Fibroblast of lung (primary cell): ENCODE measurements around the gene ZNRF3. TPM values are rescaled to one million over a fixed set of nuclear protein-coding genes. Genes with fewer than 3 reads are reported as not detected.

Experiments used
- DNase-seq, 2 donors: peaks; one replicate each; pipeline versions ENCODE4 v3.0.0 to v3.0.0-alpha.2; 2010; ENCODE audit warnings: low read depth in 2 of 2
- H2AFZ ChIP-seq: 2 replicates; pipeline ENCODE4 v1.5.1; 2012; ENCODE audit warnings: low read length, control low read depth, inconsistent platforms
- H3K27ac ChIP-seq: 2 replicates; pipeline ENCODE4 v1.5.1; 2011; ENCODE audit warnings: low read length, control low read depth; ENCODE audit not compliant: insufficient read depth
- H3K27me3 ChIP-seq: 2 replicates; pipeline ENCODE4 v1.5.1; 2011; ENCODE audit warnings: mild to moderate bottlenecking, low read length; ENCODE audit not compliant: control insufficient read depth, insufficient read depth
- H3K36me3 ChIP-seq: 2 replicates; pipeline ENCODE4 v1.5.1; 2011; ENCODE audit warnings: low read length; ENCODE audit not compliant: control insufficient read depth, insufficient read depth
- H3K4me1 ChIP-seq: 2 replicates; pipeline ENCODE4 v1.5.1; 2011; ENCODE audit warnings: low read length; ENCODE audit not compliant: control insufficient read depth, insufficient read depth; ENCODE audit errors: extremely low read depth
- H3K4me2 ChIP-seq: 2 replicates; pipeline ENCODE4 v1.5.1; 2011; ENCODE audit warnings: low read length, control low read depth; ENCODE audit not compliant: insufficient read depth; ENCODE audit errors: extremely low read depth
- H3K4me3 ChIP-seq, 4 experiments: fragments of 200-600 bp in 1 of 4; sonication (generic) in 1 of 4; replicated peaks in 1 of 4; 2 replicates each; pipeline ENCODE4 v1.5.1; 2011 to 2016; ENCODE audit warnings: low read length in 4 of 4, low read depth in 3 of 4, mild to moderate bottlenecking in 3 of 4, control low read depth in 2 of 4, inconsistent platforms in 1 of 4, mixed read lengths in 1 of 4; ENCODE audit not compliant: insufficient read depth in 1 of 4; ENCODE audit errors: control extremely low read depth in 1 of 4
- H3K79me2 ChIP-seq: 2 replicates; pipeline ENCODE4 v1.5.1; 2012; ENCODE audit warnings: mild to moderate bottlenecking, low read length, inconsistent platforms; ENCODE audit not compliant: control insufficient read depth, insufficient read depth
- H3K9ac ChIP-seq: 2 replicates; pipeline ENCODE4 v1.5.1; 2011; ENCODE audit warnings: mild to moderate bottlenecking, low read length, control low read depth; ENCODE audit not compliant: insufficient read depth
- H3K9me3 ChIP-seq: 2 replicates; pipeline ENCODE4 v1.5.1; 2012; ENCODE audit warnings: low read depth, low read length; ENCODE audit not compliant: control insufficient read depth, insufficient read depth
- H4K20me1 ChIP-seq: 2 replicates; pipeline ENCODE4 v1.5.1; 2011; ENCODE audit warnings: low read length; ENCODE audit not compliant: control insufficient read depth, insufficient read depth; ENCODE audit errors: extremely low read depth
- CTCF ChIP-seq, 2 donors: IDR thresholded peaks in 1 of 2; conservative IDR thresholded peaks in 1 of 2; 1 replicate in 1 of 2; 2 replicates in 1 of 2; pipeline ENCODE4 v1.5.1; 2011 to 2012; ENCODE audit warnings: low read length in 2 of 2, control low read depth in 1 of 2, inconsistent platforms in 1 of 2, low read depth in 1 of 2, mild to moderate bottlenecking in 1 of 2
- EZH2 ChIP-seq: IDR thresholded peaks from 2 replicates; pipeline ENCODE4 v1.5.1; 2012; ENCODE audit warnings: low read length, control low read depth, mild to moderate bottlenecking; ENCODE audit errors: missing control alignments
- polyA plus RNA-seq, 2 donors: library from polyadenylated mRNA; depleted of rRNA in 1 of 2; stranded (reverse) in 1 of 2; unstranded in 1 of 2; fragments of >200 nt; gene quantifications; 2 replicates each; pipeline ENCODE4 v1.2.1, GENCODE V29; 2011 to 2012; ENCODE audit warnings: missing spikeins in 1 of 2
- total RNA-seq: library from RNA; depleted of rRNA; stranded (reverse); fragments of >200 nt; gene quantifications from 2 replicates; pipeline ENCODE4 v1.2.1, GENCODE V29; 2014

Gene ZNRF3
- total and polyA plus RNA-seq, 2 donors (not counting 1 experiment from before 2014, with no cell fraction given): 1.1 to 2.6 TPM

DNA sequence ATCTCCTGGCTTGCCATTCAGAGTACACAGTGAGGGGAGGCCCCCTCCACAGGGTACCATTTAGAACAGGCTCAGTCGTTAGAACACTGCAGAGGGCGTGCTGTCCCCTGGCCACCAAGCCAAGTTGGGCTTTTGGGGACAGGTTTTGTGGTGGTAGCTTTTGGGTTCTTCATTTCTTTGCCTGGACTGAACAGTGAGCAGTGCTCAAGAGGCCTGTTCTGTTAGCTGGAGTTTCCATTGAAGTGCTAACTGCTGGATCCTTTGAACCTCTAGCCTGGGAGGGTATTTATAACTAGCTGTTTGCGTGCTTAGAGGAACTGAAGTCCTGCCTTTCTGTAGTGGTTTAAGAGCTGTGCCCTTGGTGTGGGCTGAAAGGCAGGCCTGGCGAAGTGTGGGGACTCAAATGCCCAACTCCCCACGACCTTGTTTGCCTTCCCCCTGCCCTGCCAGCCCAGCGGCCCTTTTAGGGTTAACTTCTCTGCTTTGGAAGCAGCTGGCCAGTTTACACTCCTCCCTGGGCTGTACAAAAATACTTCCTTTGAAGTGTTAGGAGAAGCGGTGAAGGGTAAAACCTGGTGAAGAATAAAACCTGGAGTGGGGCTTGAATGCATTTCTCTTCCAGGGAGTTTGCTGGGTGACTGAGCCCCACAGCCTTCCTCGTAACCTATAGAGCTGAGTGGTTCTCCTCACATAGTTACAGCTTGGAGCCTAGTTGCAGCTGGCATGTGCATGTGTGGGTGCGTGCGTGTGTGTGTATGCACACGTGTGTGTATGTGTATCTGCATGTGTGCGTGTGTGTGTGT is 34.6 kb downstream of the ZNRF3 start:
- Histone ChIP-seq H3K4me2 (no peak overlapping the region), H3K79me2 (no peaks in the 10 kb centered on the region), H3K27me3 (no peaks in the 10 kb centered on the region), H3K4me1 (no peaks in the 10 kb centered on the region), H3K27ac (no peak overlapping the region), H3K9ac (no peak overlapping the region), H3K9me3 (no peaks in the 10 kb centered on the region), H4K20me1 (no peaks in the 10 kb centered on the region), H3K4me3 (no peak overlapping the region), H2AFZ (no peak overlapping the region), H3K36me3 (no peaks in the 10 kb centered on the region)
- peak; percentile 62 to 70 for DNase-seq
- TF ChIP-seq EZH2 (no peak), CTCF (conservative IDR thresholded peaks at IDR 0.05 in 1 of 2, IDR thresholded peaks at IDR 0.05 in 1 of 2; ENCODE audit: low read depth in 1 of 2, low read length in 2 of 2) (no peak)

DNA sequence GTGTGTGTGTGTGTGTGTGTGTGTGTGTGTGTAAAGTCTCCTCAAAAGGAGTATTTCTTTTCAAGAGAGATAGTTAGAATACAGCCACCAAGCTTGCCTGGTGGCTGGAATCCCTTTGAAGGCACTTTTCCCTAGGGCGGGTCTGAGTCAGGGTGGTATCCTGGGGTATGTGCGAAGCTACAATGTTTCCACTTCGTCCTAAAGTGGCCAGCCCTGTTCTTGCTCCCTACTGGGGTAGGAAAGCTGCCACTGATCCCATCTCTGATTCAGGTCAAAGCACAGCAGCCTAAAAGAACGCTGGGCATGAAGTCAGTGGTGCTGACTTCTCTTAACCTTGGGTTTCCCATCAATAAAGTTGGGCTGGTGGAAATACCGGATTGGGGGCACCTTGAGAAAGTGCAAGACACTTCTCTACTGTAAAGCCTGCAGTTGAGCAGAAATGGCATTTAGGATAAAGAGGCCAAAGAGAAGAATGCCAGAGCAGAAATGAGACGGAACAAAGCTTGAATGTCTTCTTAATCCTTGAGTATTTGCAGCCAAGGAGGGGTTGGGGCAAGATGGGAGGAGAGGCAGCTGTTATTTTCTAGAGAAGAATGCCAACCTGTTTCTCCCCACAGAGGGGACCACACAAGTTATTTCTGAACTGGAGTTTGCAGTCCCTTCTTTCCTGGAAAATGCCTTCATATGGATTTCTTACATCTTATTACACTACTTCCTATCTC is 35.3 kb downstream of the ZNRF3 start:
- no peaks in the 10 kb centered on the region for H4K20me1 ChIP-seq
- H3K4me1 ChIP-seq: no peaks in the 10 kb centered on the region
- no peak overlapping the region for H3K4me2 ChIP-seq
- TF ChIP-seq CTCF (conservative IDR thresholded peaks at IDR 0.05 in 1 of 2, IDR thresholded peaks at IDR 0.05 in 1 of 2; ENCODE audit: low read depth in 1 of 2, low read length in 2 of 2) (no peak), EZH2 (no peak)
- H3K79me2 ChIP-seq: no peaks in the 10 kb centered on the region
- no peaks in the 10 kb centered on the region for H3K36me3 ChIP-seq
- no peak overlapping the region for H2AFZ ChIP-seq
- H3K9me3 ChIP-seq: no peaks in the 10 kb centered on the region
- no peak for DNase-seq
- H3K4me3 ChIP-seq: no peak overlapping the region
- H3K9ac ChIP-seq: no peak overlapping the region
- H3K27ac ChIP-seq: no peak overlapping the region
- no peaks in the 10 kb centered on the region for H3K27me3 ChIP-seq

DNA sequence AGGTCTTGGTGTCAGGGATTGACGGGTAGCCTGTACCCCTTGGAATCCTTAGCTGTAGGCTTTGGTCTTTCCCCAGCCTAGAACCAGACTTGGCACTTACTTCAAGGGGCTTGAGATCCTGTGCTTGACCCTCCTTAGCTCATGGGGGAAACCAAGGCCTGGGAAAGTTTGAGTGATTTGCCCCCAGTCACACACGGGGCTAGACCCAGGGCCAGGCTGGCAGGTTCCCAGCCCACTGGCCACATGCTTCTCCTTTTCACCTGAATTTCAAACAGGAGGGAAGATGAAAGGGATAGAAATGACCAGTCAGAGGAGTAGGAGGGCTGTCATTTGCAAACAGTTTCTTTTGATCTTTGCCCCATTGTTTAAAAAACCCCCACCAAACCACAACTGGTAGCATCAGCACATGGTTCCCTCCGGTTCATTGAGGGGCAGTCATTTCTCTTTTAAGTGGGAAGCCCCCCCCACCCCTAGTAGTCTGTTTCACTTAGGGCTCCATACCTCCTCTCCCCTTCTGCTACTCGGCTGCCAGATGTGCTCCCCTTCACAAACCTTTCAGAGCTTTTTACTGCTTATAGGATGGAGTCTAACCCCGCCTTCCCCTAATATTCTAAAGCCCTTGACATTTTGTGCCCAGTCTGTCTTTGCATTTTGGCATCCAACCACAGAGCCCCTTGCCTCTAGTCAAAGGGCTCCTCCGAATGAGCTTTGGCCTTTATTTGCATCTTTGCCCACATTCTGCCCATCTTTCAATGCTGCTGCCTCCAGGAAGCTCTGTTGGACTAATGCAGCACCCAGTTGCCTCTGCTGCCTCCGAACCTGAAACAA is 37.6 kb downstream of the ZNRF3 start:
- Histone ChIP-seq H3K4me1 (no peaks in the 10 kb centered on the region), H4K20me1 (no peaks in the 10 kb centered on the region), H3K4me2 (no peak overlapping the region), H3K9ac (no peak overlapping the region), H3K36me3 (no peaks in the 10 kb centered on the region), H3K4me3 (no peak overlapping the region), H3K79me2 (no peaks in the 10 kb centered on the region), H3K9me3 (no peaks in the 10 kb centered on the region), H3K27me3 (no peaks in the 10 kb centered on the region), H2AFZ (no peak overlapping the region), H3K27ac (no peak overlapping the region)
- no peak for DNase-seq
- TF ChIP-seq EZH2 (no peak), CTCF (conservative IDR thresholded peaks at IDR 0.05 in 1 of 2, IDR thresholded peaks at IDR 0.05 in 1 of 2; ENCODE audit: low read depth in 1 of 2, low read length in 2 of 2) (no peak)
